G401.6 (cell line): ENCODE data around the gene STK24.
"Not testable (repeated sequence)": the region's sequence is repeated elsewhere in the genome, so short reads cannot be mapped to it uniquely, and the experiment has no call there.

Source experiments
- FAIRE-seq: peaks from 2 replicates; lab custom pipeline; 2012; peaks lifted over from hg19 to GRCh38; lab: Jason Lieb, UNC

STK24 gene

GRCh38 chr13:98432638-98433037, 144.3 kb downstream of the STK24 start:
- no peak for FAIRE-seq

- no peak for FAIRE-seq
Observed at GRCh38 chr13:98429977-98430736, 146.8 kb downstream of the STK24 start.

GRCh38 chr13:98429531-98429930, 147.4 kb downstream of the STK24 start:
- no peak for FAIRE-seq

- FAIRE-seq: no peak
Observed at GRCh38 chr13:98429081-98429480, 147.8 kb downstream of the STK24 start.

- FAIRE-seq: no peak
Observed at GRCh38 chr13:98428256-98428966, 148.5 kb downstream of the STK24 start.

- no peak for FAIRE-seq
Observed at GRCh38 chr13:98427331-98427995, 149.4 kb downstream of the STK24 start.

GRCh38 chr13:98423417-98423816, 153.5 kb downstream of the STK24 start:
- FAIRE-seq: no peak

GRCh38 chr13:98422046-98422445, 154.9 kb downstream of the STK24 start:
- FAIRE-seq: no peak

GRCh38 chr13:98420554-98421175, 156.2 kb downstream of the STK24 start:
- FAIRE-seq: no peak

GRCh38 chr13:98419786-98420553, 156.9 kb downstream of the STK24 start:
- no peak for FAIRE-seq

GRCh38 chr13:98416408-98416807, 160.5 kb downstream of the STK24 start:
- FAIRE-seq: no peak

GRCh38 chr13:98415326-98416070, 161.4 kb downstream of the STK24 start:
- FAIRE-seq: no peak

GRCh38 chr13:98413796-98414195, 163.1 kb downstream of the STK24 start:
- FAIRE-seq: no peak

GRCh38 chr13:98413278-98413677, 163.6 kb downstream of the STK24 start:
- FAIRE-seq: not testable (repeated sequence)

GRCh38 chr13:98411617-98412265, 165.2 kb downstream of the STK24 start:
- no peak for FAIRE-seq

- FAIRE-seq: no peak
Observed at GRCh38 chr13:98411013-98411412, 165.9 kb downstream of the STK24 start.

GRCh38 chr13:98410612-98411011, 166.3 kb downstream of the STK24 start:
- FAIRE-seq: no peak

- FAIRE-seq: no peak
Observed at GRCh38 chr13:98409281-98409680, 167.6 kb downstream of the STK24 start.

- FAIRE-seq: no peak
Observed at GRCh38 chr13:98407575-98407974, 169.3 kb downstream of the STK24 start.

- no peak for FAIRE-seq
Observed at GRCh38 chr13:98406971-98407370, 169.9 kb downstream of the STK24 start.

- FAIRE-seq: no peak
Observed at GRCh38 chr13:98406427-98406826, 170.5 kb downstream of the STK24 start.
